22Rv1 (cell line): ENCODE data around the gene ARHGEF28.

Experiments used
- H3K27ac ChIP-seq: fragments of 450-650 bp; 2 replicates; pipeline ENCODE4 v1.5.1; 2017
- CTCF ChIP-seq: fragments of 450-650 bp; IDR thresholded peaks from 2 replicates; pipeline ENCODE4 v1.5.1; 2017; ENCODE audit warnings: mild to moderate bottlenecking
- ZFX ChIP-seq: fragments of 450-650 bp; IDR thresholded peaks from 2 replicates; pipeline ENCODE4 v1.6.1; 2017; ENCODE audit warnings: antibody characterized with exemption, borderline replicate concordance

The ARHGEF28 gene

GRCh38 chr5:73764586-73764985 lies 138.6 kb downstream of the ARHGEF28 start:
- TF ChIP-seq ZFX (no peak), CTCF (no peak)
- no peak overlapping the region for H3K27ac ChIP-seq

DNA sequence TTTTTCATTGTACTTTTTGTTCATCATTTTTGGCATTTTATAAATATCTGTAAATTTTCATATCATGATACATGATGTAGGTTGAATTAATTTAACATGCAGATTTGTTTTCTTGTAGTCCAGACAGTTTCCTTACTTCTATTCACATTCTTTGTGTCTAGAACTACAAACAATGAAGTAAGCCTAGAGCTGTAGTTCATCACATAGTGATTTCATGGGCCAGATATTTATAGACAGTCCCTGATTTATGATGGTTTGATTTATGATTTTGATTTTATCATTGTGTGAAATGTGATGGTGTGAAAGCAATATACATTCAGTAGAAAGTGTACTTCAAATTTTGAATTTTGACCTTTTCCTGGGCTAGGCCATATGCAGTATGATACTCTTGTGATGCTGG lies 139.0 kb downstream of the ARHGEF28 start:
- H3K27ac ChIP-seq, result no peak overlapping the region
- no peak for TF ChIP-seq CTCF
- TF ChIP-seq ZFX, result no peak

GRCh38 chr5:73766902-73767301 lies 140.9 kb downstream of the ARHGEF28 start:
- H3K27ac ChIP-seq, result no peak overlapping the region
- no peak for TF ChIP-seq CTCF
- no peak for TF ChIP-seq ZFX

DNA sequence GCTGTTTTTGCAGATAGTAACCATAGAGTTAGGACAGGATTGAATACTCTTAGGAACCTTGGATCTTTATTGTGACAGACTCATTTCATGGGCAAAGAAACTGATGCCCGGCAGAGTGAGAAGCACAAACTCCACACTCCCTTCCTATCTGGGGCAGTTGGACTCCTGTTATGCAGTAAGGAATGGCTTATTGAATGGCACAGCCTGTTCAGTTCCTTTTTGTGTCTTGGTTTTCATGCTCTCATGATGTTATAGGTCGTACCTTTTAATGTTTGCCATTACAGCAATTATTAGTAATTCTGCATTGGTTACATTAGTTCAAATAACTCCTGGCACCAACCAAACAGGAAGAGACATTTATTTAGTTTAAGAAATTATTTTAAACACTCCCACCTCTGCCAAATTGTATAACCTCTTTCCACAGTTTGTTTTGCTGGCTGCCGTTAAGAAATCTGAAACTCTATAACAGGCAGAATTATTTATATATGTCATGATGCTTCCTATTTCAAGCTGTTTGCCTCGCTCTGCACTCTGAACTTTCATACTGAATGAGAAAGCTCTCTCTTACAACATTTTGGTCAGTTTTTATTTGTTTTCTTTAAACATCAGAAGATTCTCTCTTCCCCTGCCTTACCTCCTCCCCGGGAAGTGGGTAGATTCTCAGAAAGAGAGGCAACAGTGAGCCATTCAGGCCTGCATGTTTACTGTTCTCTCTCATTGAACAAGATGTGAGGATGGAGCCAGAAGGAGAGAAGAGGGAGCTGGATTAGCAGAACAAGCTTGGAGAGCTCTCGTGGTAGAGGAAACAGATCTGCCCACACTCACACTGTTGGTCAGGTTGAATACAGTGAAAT lies 144.4 kb downstream of the ARHGEF28 start:
- TF ChIP-seq ZFX (no peak), CTCF (no peak)
- H3K27ac ChIP-seq, result peak overlapping the region; percentile 12

DNA sequence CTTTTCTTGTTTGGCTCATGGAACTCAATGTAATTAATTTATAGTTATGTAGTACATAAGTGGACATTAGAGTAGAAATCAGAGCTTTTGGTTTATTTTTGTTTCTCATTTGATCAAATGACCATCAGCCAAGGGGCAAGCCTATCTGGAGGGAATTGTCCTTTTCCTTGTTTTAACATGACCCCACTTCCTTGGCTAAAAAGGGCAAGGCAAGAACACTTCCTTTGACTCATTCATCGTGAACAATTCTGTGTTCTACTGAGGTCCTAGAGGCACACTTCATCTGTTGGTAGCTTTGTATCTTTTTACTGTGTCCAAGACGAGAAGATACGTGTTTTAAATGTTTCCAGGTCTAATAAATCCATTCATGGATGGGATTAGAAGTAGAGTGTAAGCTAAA lies 148.9 kb downstream of the ARHGEF28 start:
- H3K27ac ChIP-seq, result no peak overlapping the region
- TF ChIP-seq CTCF, result no peak
- TF ChIP-seq ZFX, result no peak

- no peak overlapping the region for H3K27ac ChIP-seq
- no peak for TF ChIP-seq ZFX
- no peak for TF ChIP-seq CTCF
Measured at GRCh38 chr5:73776405-73776804, 150.4 kb downstream of the ARHGEF28 start.

GRCh38 chr5:73777192-73777591 lies 151.2 kb downstream of the ARHGEF28 start:
- H3K27ac ChIP-seq, result no peak overlapping the region
- no peak for TF ChIP-seq CTCF
- no peak for TF ChIP-seq ZFX
